Activated CD8-positive, alpha-beta memory T cell treated with anti-CD3 and anti-CD28 coated beads, Interleukin-2, amount 50 U/mL, for 1 hour (primary cell): ENCODE measurements around the gene DENND4B.
"Not testable (repeated sequence)": the region's sequence is repeated elsewhere in the genome, so short reads cannot be mapped to it uniquely, and the experiment has no call there.

Source experiments
- DNase-seq: peaks from one replicate; pipeline ENCODE4 v3.0.0-alpha.2; 2020; ENCODE audit errors: extremely low read depth

DENND4B gene

GRCh38 chr1:153926405-153926804 lies 20.1 kb downstream of the DENND4B start:
- no peak for DNase-seq

DNA sequence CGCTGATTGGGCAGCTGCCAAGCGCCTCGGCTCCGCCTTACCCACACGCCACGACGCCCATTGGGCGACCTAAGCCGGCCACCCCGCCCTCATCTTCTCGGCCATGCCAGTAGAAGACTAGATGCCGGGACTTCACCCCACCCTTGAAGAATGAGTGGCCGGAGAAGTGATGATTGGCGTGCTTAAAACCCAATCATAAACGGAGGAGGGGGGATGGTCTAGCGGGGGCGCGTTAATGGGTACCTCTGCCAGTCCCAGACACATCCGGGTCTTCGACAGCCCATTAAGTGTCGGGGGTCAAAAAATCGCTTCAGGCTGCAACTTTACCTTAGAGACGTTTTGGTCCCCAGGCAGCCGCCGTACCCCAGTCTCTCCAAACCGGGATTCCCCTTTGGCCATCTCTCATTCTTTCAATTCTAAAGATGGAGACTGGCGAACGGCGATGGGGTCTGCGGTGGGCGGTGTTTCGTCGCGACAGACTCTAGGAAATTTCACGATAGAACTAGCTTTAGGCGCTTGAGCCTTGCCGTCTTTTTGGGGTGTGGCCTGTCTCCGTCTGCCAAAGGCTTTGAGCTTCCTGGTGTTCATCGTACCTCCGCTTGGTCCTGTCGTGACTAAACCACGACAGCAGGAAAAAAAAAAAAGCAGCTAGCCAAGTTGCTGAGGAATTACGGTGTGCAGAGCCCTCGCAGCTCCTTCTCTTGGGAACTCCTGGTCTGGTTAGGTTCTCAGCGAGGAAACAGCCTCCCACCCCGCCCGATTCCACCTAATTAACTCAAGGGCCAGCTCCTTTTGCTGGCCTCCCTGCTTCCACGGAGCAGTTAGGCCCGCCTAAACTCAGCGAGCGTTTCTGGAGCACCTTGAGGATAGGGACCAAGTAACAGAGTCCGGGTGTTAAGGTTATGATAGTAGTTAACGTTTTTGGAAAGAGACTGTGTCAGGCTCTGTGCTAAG lies 23.3 kb downstream of the DENND4B start, which contains the start of gene GATAD2B:
TSS of gene GATAD2B (minus strand) at position 1 of the 954 bp plus-strand sequence. CDS start 94,625 bp downstream, outside the sequence.
- peak; percentile 99 for DNase-seq

DNA sequence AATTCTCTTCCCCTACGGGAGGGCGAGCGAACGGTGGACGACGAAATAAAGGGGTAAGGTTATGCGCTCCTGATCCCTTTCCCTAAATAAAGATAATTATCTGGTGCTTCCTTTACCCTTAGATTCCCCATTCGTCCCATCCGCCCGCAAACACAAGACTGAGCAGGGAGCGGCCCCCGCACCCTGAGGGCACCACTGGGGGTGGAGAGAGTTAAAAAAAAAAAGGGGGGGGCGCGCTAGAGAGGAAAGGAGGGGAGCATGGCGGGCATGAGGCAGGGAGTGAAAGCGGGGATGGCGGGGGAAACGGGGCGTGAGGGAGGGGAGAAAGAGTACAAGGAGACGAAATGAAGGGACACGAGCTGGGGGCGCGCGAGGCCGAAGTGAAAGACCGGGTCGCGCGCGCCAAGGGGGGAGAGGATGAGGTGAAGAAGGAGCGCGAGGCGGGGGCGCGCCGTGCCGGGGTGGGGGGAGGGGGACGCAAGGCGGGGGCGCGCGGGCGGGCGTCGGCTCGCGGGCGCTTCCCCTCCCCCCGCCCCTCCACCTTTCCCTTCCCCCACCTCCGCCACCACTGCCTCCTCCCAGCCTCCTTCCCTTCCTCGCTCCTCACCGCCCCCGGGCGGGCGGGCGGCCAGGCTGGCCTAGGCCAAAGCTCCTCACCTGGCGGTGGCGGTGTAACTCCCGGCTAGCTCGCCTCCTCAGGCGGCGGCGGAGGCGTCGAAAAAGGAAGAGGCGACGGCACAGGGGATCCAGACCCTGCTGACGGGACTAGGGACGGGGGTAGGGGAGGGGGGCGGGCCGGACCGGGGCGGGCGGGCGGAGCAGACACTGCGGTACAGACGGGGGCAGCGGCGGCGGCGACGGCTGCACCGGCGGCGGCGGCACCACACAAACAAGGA lies 24.2 kb downstream of the DENND4B start:
- DNase-seq = no peak

DNA sequence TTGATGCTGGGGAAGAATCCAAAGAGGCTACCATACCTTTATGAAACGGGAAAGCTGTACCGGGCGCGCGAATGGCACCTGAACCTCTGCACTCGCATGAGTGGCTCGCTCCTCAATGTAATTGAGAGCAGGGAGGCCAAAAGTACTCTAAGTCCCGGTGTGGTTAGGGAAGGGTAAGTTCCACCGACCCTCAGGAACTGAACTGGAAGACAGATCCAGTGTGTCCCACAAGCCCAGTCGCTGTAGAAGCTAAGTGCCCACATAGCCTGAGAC lies 24.8 kb downstream of the DENND4B start:
- no peak for DNase-seq

DNA sequence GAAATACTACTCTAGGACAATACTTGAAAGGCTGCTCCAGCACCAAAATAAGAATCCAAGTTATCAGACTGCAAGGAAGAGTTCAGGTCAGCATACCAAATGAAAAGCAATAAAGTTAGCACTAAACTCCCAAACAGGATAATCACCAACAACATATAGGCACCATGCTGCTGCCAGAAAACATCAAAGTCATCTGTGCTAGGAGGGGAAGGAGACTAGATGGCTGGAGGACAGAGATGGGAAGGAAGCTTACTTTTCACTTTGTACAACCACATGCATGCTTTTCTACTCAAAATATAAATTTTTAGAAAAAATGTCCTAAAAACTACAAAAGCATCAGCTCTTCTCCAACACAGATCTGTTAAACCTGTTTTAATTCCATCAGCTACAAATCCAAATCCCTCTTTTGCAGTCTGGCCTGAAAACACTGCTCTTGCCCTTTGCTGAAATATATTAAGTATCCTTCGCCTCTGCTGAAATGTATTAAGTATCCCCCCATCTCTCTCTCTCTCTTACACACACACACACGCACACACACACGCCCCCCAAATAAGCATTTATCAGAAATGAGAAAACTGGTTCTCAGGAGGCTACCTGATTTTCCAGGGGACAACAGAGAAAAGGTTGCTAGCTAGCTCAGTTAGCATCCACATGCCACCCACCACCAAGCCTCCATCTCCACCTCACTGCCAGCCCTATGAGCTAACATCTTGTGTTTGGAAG lies 25.3 kb downstream of the DENND4B start:
- DNase-seq = no peak

- no peak for DNase-seq
These were observed 26.4 kb downstream of the DENND4B start for GRCh38 chr1:153919876-153920852.

GRCh38 chr1:153916297-153916696 lies 30.2 kb downstream of the DENND4B start:
- DNase-seq = no peak

- no peak for DNase-seq
These were observed 34.2 kb downstream of the DENND4B start for GRCh38 chr1:153912349-153912748.

DNA sequence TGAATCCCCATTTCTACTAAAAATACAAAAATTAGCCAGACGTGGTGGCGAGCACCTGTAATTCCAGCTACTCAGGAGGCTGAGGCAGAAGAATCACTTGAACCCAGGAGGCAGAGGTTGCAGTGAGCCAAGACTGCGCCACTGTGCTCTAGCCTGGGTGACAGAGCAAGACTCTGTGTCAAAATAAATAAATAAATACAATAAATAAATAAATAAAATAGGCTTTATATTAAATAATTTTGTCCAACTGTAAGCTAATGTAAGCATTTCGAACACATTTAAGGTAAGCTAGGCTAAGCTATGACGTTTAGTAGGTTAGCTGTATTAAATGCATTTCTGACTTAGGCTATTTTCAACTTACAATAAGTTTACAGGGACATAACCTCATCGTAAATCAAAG lies 36.0 kb downstream of the DENND4B start:
- not testable (repeated sequence) for DNase-seq

DNA sequence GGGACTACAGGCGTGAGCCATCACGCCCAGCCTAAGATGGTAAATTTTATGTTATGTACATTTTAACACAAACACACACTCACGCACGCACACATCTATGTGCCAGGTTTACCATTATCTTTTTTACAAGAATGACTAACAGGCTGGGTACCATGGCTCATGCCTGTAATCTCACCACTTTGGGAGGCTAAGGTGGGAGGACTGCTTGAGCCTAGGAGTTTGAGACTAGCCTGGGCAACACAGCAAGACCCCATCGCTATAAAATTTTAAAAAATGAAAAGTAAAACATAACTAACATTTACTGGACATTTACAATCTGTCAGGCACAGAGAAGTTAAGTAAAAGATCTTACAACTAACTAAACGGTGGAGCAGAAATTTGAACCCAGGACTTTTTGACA lies 38.4 kb downstream of the DENND4B start:
- no peak for DNase-seq

- DNase-seq = no peak
These were observed 39.4 kb downstream of the DENND4B start for GRCh38 chr1:153907134-153907533.

GRCh38 chr1:153906396-153906795 lies 40.1 kb downstream of the DENND4B start:
- no peak for DNase-seq

GRCh38 chr1:153905908-153906307 lies 40.6 kb downstream of the DENND4B start:
- DNase-seq = not testable (repeated sequence)

DNA sequence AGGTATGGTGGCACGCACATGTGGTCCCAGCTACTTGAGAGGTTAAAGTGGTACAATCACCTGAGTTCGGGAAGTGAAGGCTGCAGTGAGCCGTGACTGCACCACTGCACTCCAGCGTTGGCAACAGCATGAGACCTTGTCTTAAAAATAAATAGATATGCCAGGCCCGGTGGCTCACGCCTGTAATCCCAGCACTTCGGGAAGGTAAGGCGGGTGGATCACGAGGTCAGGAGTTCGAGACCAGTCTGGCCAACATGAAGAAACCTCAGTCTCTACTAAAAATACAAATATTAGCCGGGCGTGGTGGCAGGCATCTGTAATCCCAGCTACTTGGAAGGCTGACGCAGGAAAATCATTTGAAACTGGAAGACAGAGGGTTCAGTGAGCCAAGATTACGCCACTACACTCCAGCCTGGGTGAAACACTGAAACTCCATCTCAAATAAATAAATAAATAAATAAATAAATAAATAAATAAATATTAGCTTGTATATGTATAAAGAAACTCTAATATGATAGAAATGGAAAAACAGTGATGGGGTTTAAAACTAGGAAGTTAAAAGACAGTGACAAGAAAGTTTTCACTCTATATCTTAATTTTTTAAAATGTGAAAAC lies 42.6 kb downstream of the DENND4B start:
- DNase-seq = no peak

- no peak for DNase-seq
These were observed 47.0 kb downstream of the DENND4B start for GRCh38 chr1:153899509-153899908.

DNA sequence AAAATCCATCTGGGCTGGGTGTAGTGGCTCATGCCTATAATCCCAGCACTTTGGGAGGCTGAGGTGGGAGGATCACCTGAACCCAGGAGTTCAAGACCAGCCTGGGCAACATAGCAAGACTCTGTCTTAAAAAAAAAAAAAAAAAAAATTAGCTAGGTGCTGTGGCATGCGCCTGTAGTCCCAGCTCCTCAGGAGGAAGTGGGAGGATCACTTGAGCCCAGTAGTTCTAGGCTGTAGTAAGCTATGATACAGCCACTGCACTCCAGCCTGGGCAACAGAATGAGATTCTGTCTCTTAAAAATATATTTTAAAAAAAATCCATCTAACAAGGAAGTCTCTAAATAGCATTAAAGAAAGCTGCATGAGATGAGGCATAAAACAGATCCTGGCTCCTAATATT lies 50.7 kb downstream of the DENND4B start:
- not testable (repeated sequence) for DNase-seq

DNA sequence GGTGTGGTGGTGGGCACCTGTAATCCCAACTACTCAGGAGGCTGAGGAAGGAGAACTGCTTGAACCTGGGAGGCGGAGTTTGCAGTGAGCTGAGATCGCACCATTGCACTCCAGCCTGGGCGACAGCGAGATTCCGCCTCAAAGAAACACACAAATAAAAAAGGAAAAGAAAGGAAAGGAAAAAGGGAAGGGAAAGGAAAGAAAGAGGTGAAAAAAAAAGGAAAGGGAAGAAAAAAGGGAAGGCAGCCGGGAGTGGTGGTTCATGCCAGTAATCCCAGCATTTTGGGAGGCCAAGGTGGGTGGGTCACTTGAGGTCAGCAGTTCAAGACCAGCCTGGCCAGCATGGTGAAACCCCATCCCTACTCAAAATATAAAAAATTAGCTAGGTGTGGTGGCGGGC lies 55.5 kb downstream of the DENND4B start:
- DNase-seq = not testable (repeated sequence)

GRCh38 chr1:153888533-153888932 lies 58.0 kb downstream of the DENND4B start:
- DNase-seq = no peak

- DNase-seq = no peak
These were observed 60.4 kb downstream of the DENND4B start for GRCh38 chr1:153886127-153886526.

- DNase-seq = no peak
These were observed 63.3 kb downstream of the DENND4B start for GRCh38 chr1:153883223-153883622.
